GM23248 (cell line): ENCODE measurements around the gene GNE.

Source experiments
- EZH2 ChIP-seq: fragments of 200-600 bp; sonication (generic); IDR thresholded peaks from 2 replicates; pipeline ENCODE4 v1.6.1; 2018; ENCODE audit warnings: antibody characterized with exemption, mild to moderate bottlenecking; ENCODE audit not compliant: insufficient read depth, poor library complexity, severe bottlenecking
- EZH2phosphoT487 ChIP-seq: fragments of 200-600 bp; sonication (generic); IDR thresholded peaks from 2 replicates; pipeline ENCODE4 v1.6.1; 2018; ENCODE audit warnings: antibody characterized with exemption, moderate library complexity, mild to moderate bottlenecking, low read depth; ENCODE audit not compliant: insufficient read depth

GRCh38 chr9:36207546-36208012 is 50.7 kb downstream of the GNE start:
- no peak for TF ChIP-seq EZH2
- no peak for TF ChIP-seq EZH2phosphoT487
